PC-3 (cell line): ENCODE data around the gene ISM1. TPM values are rescaled to one million over a fixed set of nuclear protein-coding genes. Genes with fewer than 3 reads are reported as not detected.

Experiments used
- ATAC-seq: fragments of 200-7000 bp; cut with Tn5 transposase; 2 replicates; pipeline ENCODE4 v1.9.1; 2020; ENCODE audit warnings: mild to moderate bottlenecking, moderate library complexity
- BruUV-seq: library from RNA; stranded (reverse); fragments of 400-500 nt; replicated peaks from 2 replicates; lab custom pipeline; 2021; lab: Mats Ljungman, UMichigan
- CTCF ChIA-PET: fragments of 300-600 bp; sonication (Branson Sonifier 250); formaldehyde crosslinking; loops from one replicate; lab custom pipeline; 2022; ENCODE audit warnings: antibody characterized with exemption; lab: Charles Lee
- POLR2A ChIA-PET: fragments of 300-600 bp; sonication (Branson Sonifier 250); formaldehyde crosslinking; loops from one replicate; lab custom pipeline; 2022; ENCODE audit warnings: antibody characterized with exemption; ENCODE audit not compliant: unreplicated experiment; lab: Charles Lee
- DNase-seq: peaks from one replicate; pipeline ENCODE4 v3.0.0-alpha.2; 2015
- H2AFZ ChIP-seq: fragments of 300-600 bp; sonication (generic); 2 replicates; pipeline ENCODE4 v1.6.0; 2016; ENCODE audit warnings: antibody characterized with exemption, low read length
- H3F3A ChIP-seq: fragments of 300-600 bp; sonication (generic); one replicate; pipeline ENCODE4 v1.6.0; 2017; ENCODE audit warnings: antibody characterized with exemption, low read length, control low read depth, mild to moderate bottlenecking; ENCODE audit not compliant: unreplicated experiment
- H3K27ac ChIP-seq: fragments of 300-600 bp; sonication (generic); 2 replicates; pipeline ENCODE4 v1.5.1; 2016; ENCODE audit warnings: mild to moderate bottlenecking, low read length
- H3K27me3 ChIP-seq: fragments of 300-600 bp; sonication (generic); 2 replicates; pipeline ENCODE4 v1.6.1; 2016; ENCODE audit warnings: low read length, mixed read lengths
- H3K36me3 ChIP-seq: fragments of 300-600 bp; sonication (generic); 2 replicates; pipeline ENCODE4 v1.6.1; 2016; ENCODE audit warnings: low read depth, mixed run types, low read length, mixed read lengths
- H3K4me1 ChIP-seq: fragments of 300-600 bp; sonication (generic); 2 replicates; pipeline ENCODE4 v1.5.1; 2016; ENCODE audit warnings: low read length; ENCODE audit not compliant: insufficient read depth
- H3K4me2 ChIP-seq: fragments of 300-600 bp; sonication (generic); 2 replicates; pipeline ENCODE4 v1.6.0; 2016; ENCODE audit warnings: low read length
- H3K4me3 ChIP-seq: fragments of 300-600 bp; sonication (generic); 2 replicates; pipeline ENCODE4 v1.5.1; 2016; ENCODE audit warnings: mild to moderate bottlenecking, low read length, mixed read lengths
- H3K79me2 ChIP-seq: fragments of 300-600 bp; sonication (generic); 2 replicates; pipeline ENCODE4 v1.6.1; 2017; ENCODE audit warnings: low read length, mixed read lengths
- H3K9ac ChIP-seq: fragments of 300-600 bp; sonication (generic); 2 replicates; pipeline ENCODE4 v1.6.0; 2016; ENCODE audit warnings: mild to moderate bottlenecking, low read length
- H3K9me2 ChIP-seq: fragments of 300-600 bp; sonication (generic); replicated peaks from 2 replicates; pipeline ENCODE4 v1.6.1; 2016; ENCODE audit warnings: mixed run types, low read length, mixed read lengths
- H3K9me3 ChIP-seq: fragments of 300-600 bp; sonication (generic); 2 replicates; pipeline ENCODE4 v1.6.1; 2016; ENCODE audit warnings: low read length, mixed read lengths
- H4K20me1 ChIP-seq: fragments of 300-600 bp; sonication (generic); 2 replicates; pipeline ENCODE4 v1.6.1; 2016; ENCODE audit warnings: low read length, mixed read lengths
- EZH2 ChIP-seq: fragments of 300-600 bp; sonication (generic); IDR thresholded peaks from one replicate; pipeline ENCODE4 v1.6.1; 2017; ENCODE audit warnings: antibody characterized with exemption, mild to moderate bottlenecking, low read length; ENCODE audit not compliant: unreplicated experiment
- EZH2phosphoT487 ChIP-seq: fragments of 300-600 bp; sonication (generic); IDR thresholded peaks from 2 replicates; pipeline ENCODE4 v1.6.1; 2018; ENCODE audit warnings: mild to moderate bottlenecking, antibody characterized with exemption, low read length, borderline replicate concordance
- intact Hi-C: fragments of 100-400 bp; cut with micrococcal nuclease; formaldehyde crosslinking; loops from 2 replicates; pipeline ENCODE4 v1.9.0; 2023
- total RNA-seq: library from RNA; depleted of rRNA; stranded (reverse); fragments of >200 nt; gene quantifications from 2 replicates; pipeline ENCODE4 v1.2.3, GENCODE V29; 2014
- TF ChIP-seq, protein P1 (sequence below): fragments of 300-600 bp; sonication (generic); conservative IDR thresholded peaks from 2 replicates; pipeline ENCODE4 v1.5.1; 2017; ENCODE audit warnings: antibody characterized with exemption, low read depth, mild to moderate bottlenecking, low read length

ISM1 gene
- total RNA-seq, 1 experiment from 2014 or later, result not detected

DNA sequence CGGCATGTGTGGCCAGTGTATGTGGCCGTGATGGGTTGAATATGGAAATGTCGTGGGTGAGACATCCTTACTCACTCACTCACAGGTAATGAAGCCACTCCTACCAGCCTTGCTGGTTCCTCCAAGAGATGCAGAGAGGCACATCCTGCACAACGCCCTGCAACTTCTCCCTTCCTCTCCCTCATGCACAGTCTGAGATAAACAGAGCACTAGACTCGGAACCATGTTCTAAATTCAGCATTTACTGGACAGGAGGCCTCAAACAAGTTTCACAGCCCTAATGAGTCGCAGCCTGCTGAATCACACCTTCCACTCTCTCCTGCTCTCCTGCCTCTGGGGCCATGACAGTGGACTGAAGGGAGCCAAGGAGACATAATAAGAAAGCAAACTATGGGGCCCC is 91.2 kb downstream of the ISM1 start:
- H4K20me1 ChIP-seq, result no peaks in the 10 kb centered on the region
- H3K36me3 ChIP-seq, result no peaks in the 10 kb centered on the region
- H3F3A ChIP-seq, result no peaks in the 10 kb centered on the region
- no peak overlapping the region for H3K4me2 ChIP-seq
- ChIA-PET POLR2A (no interaction called here), CTCF (no interaction called here)
- no peaks in the 10 kb centered on the region for H3K4me1 ChIP-seq
- peak; percentile 15 for DNase-seq
- no peak overlapping the region for H3K4me3 ChIP-seq
- H3K9ac ChIP-seq, result no peak overlapping the region
- H2AFZ ChIP-seq, result no peak overlapping the region
- intact Hi-C loops, result no loop called here
- BruUV-seq, result no TSS peak
- peaks cover 51% of the 10 kb centered on the region for H3K27me3 ChIP-seq
- no peak overlapping the region for H3K27ac ChIP-seq
- no peaks in the 10 kb centered on the region for H3K9me2 ChIP-seq
- TF ChIP-seq, protein P1, sequence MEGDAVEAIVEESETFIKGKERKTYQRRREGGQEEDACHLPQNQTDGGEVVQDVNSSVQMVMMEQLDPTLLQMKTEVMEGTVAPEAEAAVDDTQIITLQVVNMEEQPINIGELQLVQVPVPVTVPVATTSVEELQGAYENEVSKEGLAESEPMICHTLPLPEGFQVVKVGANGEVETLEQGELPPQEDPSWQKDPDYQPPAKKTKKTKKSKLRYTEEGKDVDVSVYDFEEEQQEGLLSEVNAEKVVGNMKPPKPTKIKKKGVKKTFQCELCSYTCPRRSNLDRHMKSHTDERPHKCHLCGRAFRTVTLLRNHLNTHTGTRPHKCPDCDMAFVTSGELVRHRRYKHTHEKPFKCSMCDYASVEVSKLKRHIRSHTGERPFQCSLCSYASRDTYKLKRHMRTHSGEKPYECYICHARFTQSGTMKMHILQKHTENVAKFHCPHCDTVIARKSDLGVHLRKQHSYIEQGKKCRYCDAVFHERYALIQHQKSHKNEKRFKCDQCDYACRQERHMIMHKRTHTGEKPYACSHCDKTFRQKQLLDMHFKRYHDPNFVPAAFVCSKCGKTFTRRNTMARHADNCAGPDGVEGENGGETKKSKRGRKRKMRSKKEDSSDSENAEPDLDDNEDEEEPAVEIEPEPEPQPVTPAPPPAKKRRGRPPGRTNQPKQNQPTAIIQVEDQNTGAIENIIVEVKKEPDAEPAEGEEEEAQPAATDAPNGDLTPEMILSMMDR, result no peak
- TF ChIP-seq EZH2phosphoT487 (no peak), EZH2 (no peak)
- no peaks in the 10 kb centered on the region for H3K79me2 ChIP-seq
- peak; percentile 24; the same call in 1 of the 2 replicates for ATAC-seq
- H3K9me3 ChIP-seq, result no peaks in the 10 kb centered on the region

DNA sequence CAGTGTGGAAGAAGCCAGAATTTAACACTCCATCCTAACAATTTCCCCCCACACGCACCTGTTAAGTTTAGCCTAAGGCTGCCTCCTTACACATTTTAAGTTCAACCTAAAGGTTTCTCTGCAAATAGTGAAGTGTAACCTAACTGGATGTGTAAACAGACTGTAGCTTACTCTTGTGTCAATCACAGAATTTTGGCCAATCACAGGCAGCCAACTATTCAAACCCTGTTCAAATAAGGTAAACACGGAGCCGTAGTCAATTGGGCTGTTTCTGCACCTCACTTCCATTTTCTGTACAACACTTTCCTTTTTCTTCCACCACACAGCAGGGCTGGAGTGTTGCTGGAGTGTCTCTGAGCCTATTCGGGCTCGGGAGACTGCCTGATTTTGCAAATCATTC is 92.1 kb downstream of the ISM1 start:
- H3K27ac ChIP-seq, result no peak overlapping the region
- H3K36me3 ChIP-seq, result no peaks in the 10 kb centered on the region
- CTCF ChIA-PET, result no interaction called here
- peaks cover 42% of the 10 kb centered on the region for H3K27me3 ChIP-seq
- no peak overlapping the region for H3K9ac ChIP-seq
- POLR2A ChIA-PET, result no interaction called here
- no peak overlapping the region for H3K4me3 ChIP-seq
- no peaks in the 10 kb centered on the region for H3K4me1 ChIP-seq
- intact Hi-C loops, result no loop called here
- no peaks in the 10 kb centered on the region for H3K9me2 ChIP-seq
- H2AFZ ChIP-seq, result no peak overlapping the region
- no peak overlapping the region for H3K4me2 ChIP-seq
- BruUV-seq, result no TSS peak
- H4K20me1 ChIP-seq, result no peaks in the 10 kb centered on the region
- no peaks in the 10 kb centered on the region for H3K79me2 ChIP-seq
- H3K9me3 ChIP-seq, result no peaks in the 10 kb centered on the region
- no peak for ATAC-seq
- TF ChIP-seq, protein P1, result no peak
- TF ChIP-seq EZH2phosphoT487, result no peak
- TF ChIP-seq EZH2, result no peak
- no peaks in the 10 kb centered on the region for H3F3A ChIP-seq
- DNase-seq, result no peak

DNA sequence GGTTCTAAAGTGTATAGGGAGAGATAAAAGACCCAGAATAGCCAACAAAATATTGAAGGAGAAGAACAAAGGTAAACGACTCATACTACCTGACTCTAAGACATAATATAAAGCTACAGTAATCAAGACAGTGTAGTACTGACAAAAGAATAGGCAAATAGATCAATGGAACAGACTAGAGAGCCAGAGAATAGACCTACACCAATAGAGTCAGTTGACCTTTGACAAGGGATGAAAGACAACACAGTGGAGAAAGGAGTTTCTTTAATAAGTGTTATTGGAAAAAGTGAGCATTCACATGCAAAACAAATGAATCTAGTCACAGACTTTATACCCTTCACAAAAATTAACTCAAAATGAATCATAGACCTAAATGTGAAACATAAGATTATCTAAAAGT is 96.4 kb downstream of the ISM1 start:
- no TSS peak for BruUV-seq
- no peak overlapping the region for H2AFZ ChIP-seq
- ChIA-PET POLR2A (no interaction called here), CTCF (no interaction called here)
- H3K4me3 ChIP-seq, result no peak overlapping the region
- no peaks in the 10 kb centered on the region for H4K20me1 ChIP-seq
- TF ChIP-seq, protein P1, result no peak
- no peak for TF ChIP-seq EZH2
- TF ChIP-seq EZH2phosphoT487, result no peak
- intact Hi-C loops, result no loop called here
- no peak overlapping the region for H3K9ac ChIP-seq
- H3K9me3 ChIP-seq, result no peaks in the 10 kb centered on the region
- H3K9me2 ChIP-seq, result no peaks in the 10 kb centered on the region
- peaks cover 32% of the 10 kb centered on the region for H3K27me3 ChIP-seq
- no peak overlapping the region for H3K4me2 ChIP-seq
- no peaks in the 10 kb centered on the region for H3K79me2 ChIP-seq
- H3F3A ChIP-seq, result no peaks in the 10 kb centered on the region
- H3K36me3 ChIP-seq, result no peaks in the 10 kb centered on the region
- H3K27ac ChIP-seq, result no peak overlapping the region
- H3K4me1 ChIP-seq, result no peaks in the 10 kb centered on the region
- DNase-seq, result no peak
- ATAC-seq, result no peak
